OCI-LY7 (cell line): ENCODE data around the gene TTC39A. TPM values are rescaled to one million over a fixed set of nuclear protein-coding genes. Genes with fewer than 3 reads are reported as not detected.

ENCODE experiments used
- BruUV-seq: library from RNA; stranded (reverse); fragments of 400-500 nt; replicated peaks from 2 replicates; lab custom pipeline; 2021; lab: Mats Ljungman, UMichigan
- CTCF ChIA-PET: fragments of 300-600 bp; sonication (Branson Sonifier 250); formaldehyde crosslinking; loops from one replicate; lab custom pipeline; 2022; ENCODE audit warnings: antibody characterized with exemption; ENCODE audit not compliant: unreplicated experiment; lab: Charles Lee
- POLR2A ChIA-PET: fragments of 300-600 bp; sonication (Branson Sonifier 250); formaldehyde crosslinking; loops from one replicate; lab custom pipeline; 2022; ENCODE audit warnings: antibody characterized with exemption; lab: Charles Lee
- DNase-seq: peaks from one replicate; pipeline ENCODE4 v3.0.0-alpha.2; 2015; ENCODE audit warnings: low spot score
- H2AFZ ChIP-seq: fragments of 200-600 bp; sonication (generic), shearing (Covaris generic); 2 replicates; pipeline ENCODE4 v1.6.1; 2014; ENCODE audit warnings: mild to moderate bottlenecking, antibody characterized with exemption, low read length, moderate library complexity
- H3K27ac ChIP-seq: fragments of 200-600 bp; sonication (generic); 2 replicates; pipeline ENCODE4 v1.5.1; 2014; ENCODE audit warnings: mixed run types, low read depth, mild to moderate bottlenecking, moderate library complexity, low read length, inconsistent platforms; ENCODE audit not compliant: poor library complexity, severe bottlenecking
- H3K36me3 ChIP-seq: fragments of 200-600 bp; sonication (generic); 2 replicates; pipeline ENCODE4 v1.6.1; 2014; ENCODE audit warnings: mild to moderate bottlenecking, antibody characterized with exemption, low read length, moderate library complexity, mixed read lengths; ENCODE audit not compliant: insufficient read depth
- H3K4me1 ChIP-seq: fragments of 200-600 bp; sonication (generic); 2 replicates; pipeline ENCODE4 v1.5.1; 2014; ENCODE audit warnings: mild to moderate bottlenecking, low read length; ENCODE audit not compliant: insufficient read depth, poor library complexity, severe bottlenecking
- H3K4me2 ChIP-seq: fragments of 200-600 bp; sonication (generic); 2 replicates; pipeline ENCODE4 v1.6.1; 2014; ENCODE audit warnings: mild to moderate bottlenecking, low read length
- H3K4me3 ChIP-seq: fragments of 200-600 bp; sonication (generic); 2 replicates; pipeline ENCODE4 v1.5.1; 2014; ENCODE audit warnings: mild to moderate bottlenecking, low read depth, low read length; ENCODE audit not compliant: poor library complexity, severe bottlenecking
- H3K79me2 ChIP-seq: fragments of 200-600 bp; sonication (generic); 2 replicates; pipeline ENCODE4 v1.6.1; 2016; ENCODE audit warnings: low read depth, mild to moderate bottlenecking, low read length, moderate library complexity, mixed read lengths; ENCODE audit not compliant: insufficient read depth
- H3K9me2 ChIP-seq: fragments of 200-600 bp; sonication (generic); 2 replicates; pipeline ENCODE4 v1.6.1; 2016; ENCODE audit warnings: mild to moderate bottlenecking, low read length, mixed read lengths; ENCODE audit not compliant: insufficient read depth
- H3K9me3 ChIP-seq: fragments of 200-600 bp; sonication (generic); 2 replicates; pipeline ENCODE4 v1.6.1; 2014; ENCODE audit warnings: mild to moderate bottlenecking, mixed run types, low read length, mixed read lengths
- H4K20me1 ChIP-seq: fragments of 200-600 bp; sonication (generic); 2 replicates; pipeline ENCODE4 v1.6.1; 2014; ENCODE audit warnings: mild to moderate bottlenecking, antibody characterized with exemption, low read length, moderate library complexity, mixed read lengths; ENCODE audit not compliant: insufficient read depth
- CTCF ChIP-seq: fragments of 200-600 bp; sonication (generic); conservative IDR thresholded peaks from 2 replicates; pipeline ENCODE4 v1.5.1; 2014; ENCODE audit warnings: mild to moderate bottlenecking, antibody characterized with exemption, low read length, moderate library complexity, mixed read lengths
- EZH2phosphoT487 ChIP-seq: fragments of 200-600 bp; sonication (generic); IDR thresholded peaks from 2 replicates; pipeline ENCODE4 v1.6.1; 2018; ENCODE audit warnings: low read depth, borderline replicate concordance, mild to moderate bottlenecking, mixed run types, antibody characterized with exemption, low read length, moderate library complexity, mixed read lengths
- intact Hi-C: fragments of 100-400 bp; cut with micrococcal nuclease; formaldehyde crosslinking; loops from one replicate; pipeline ENCODE4 v1.10.0; 2022; ENCODE audit not compliant: unreplicated experiment
- total RNA-seq, 2 experiments: library from RNA; depleted of rRNA in 1 of 2; stranded (reverse); fragments of >200 nt in 1 of 2; shearing (Covaris generic) in 1 of 2; gene quantifications; 2 replicates each; pipeline ENCODE4 v1.2.3, GENCODE V29; 2014 to 2022

The TTC39A gene
- total RNA-seq, 2 experiments from 2014 or later: not detected

GRCh38 chr1:51331206-51332100 is 1.1 kb upstream of the TTC39A start:
- Histone ChIP-seq H3K27ac (no peak overlapping the region), H2AFZ (no peak overlapping the region), H3K79me2 (no peaks in the 10 kb centered on the region), H3K36me3 (no peaks in the 10 kb centered on the region), H4K20me1 (no peaks in the 10 kb centered on the region), H3K4me2 (no peak overlapping the region), H3K9me3 (no peaks in the 10 kb centered on the region), H3K9me2 (no peaks in the 10 kb centered on the region), H3K4me3 (no peak overlapping the region), H3K4me1 (no peaks in the 10 kb centered on the region)
- ChIA-PET CTCF (no interaction called here), POLR2A (interaction anchor here (0.7 kb wide), 1 partner anchor 181 kb away, joined by 3 read pairs; no protein-coding TSS in a partner anchor)
- TF ChIP-seq CTCF (no peak), EZH2phosphoT487 (no peak)
- no TSS peak for BruUV-seq
- DNase-seq: no peak
- intact Hi-C loops: no loop called here

GRCh38 chr1:51329443-51330325 is 678 bp downstream of the TTC39A start:
- Histone ChIP-seq H3K79me2 (no peaks in the 10 kb centered on the region), H3K4me2 (no peak overlapping the region), H3K4me3 (no peak overlapping the region), H3K9me2 (no peaks in the 10 kb centered on the region), H2AFZ (no peak overlapping the region), H4K20me1 (no peaks in the 10 kb centered on the region), H3K4me1 (no peaks in the 10 kb centered on the region), H3K27ac (no peak overlapping the region), H3K36me3 (no peaks in the 10 kb centered on the region), H3K9me3 (no peaks in the 10 kb centered on the region)
- no peak for TF ChIP-seq EZH2phosphoT487
- no peak for TF ChIP-seq CTCF
- no TSS peak for BruUV-seq
- POLR2A ChIA-PET: no interaction called here
- DNase-seq: no peak
- intact Hi-C loops: no loop called here
- CTCF ChIA-PET: no interaction called here
